Prostate gland (tissue), 2 donors: ENCODE measurements around the gene SSBP3. TPM values are rescaled to one million over a fixed set of nuclear protein-coding genes. Genes with fewer than 3 reads are reported as not detected.

Experiments
- DNase-seq: peaks from one replicate; pipeline ENCODE4 v3.0.0-alpha.2; 2019; ENCODE audit warnings: low spot score
- H3K27ac ChIP-seq, 2 donors: fragments of 200-600 bp; sonication (generic); 2 replicates each; pipeline ENCODE4 v1.5.1; 2017 to 2019
- H3K27me3 ChIP-seq: fragments of 200-600 bp; sonication (generic); replicated peaks from 2 replicates; pipeline ENCODE4 v1.5.1; 2019; ENCODE audit not compliant: insufficient read depth
- H3K36me3 ChIP-seq, 2 donors: fragments of 200-600 bp; sonication (generic); 1 replicate in 1 of 2; 2 replicates in 1 of 2; pipeline versions ENCODE4 v1.5.1 to v1.8.1; 2017 to 2019
- H3K4me1 ChIP-seq: fragments of 200-600 bp; sonication (generic); replicated peaks from 2 replicates; pipeline ENCODE4 v1.5.1; 2019
- H3K4me3 ChIP-seq, 2 donors: fragments of 200-600 bp; sonication (generic); 2 replicates each; pipeline ENCODE4 v1.5.1; 2017 to 2019
- H3K9me3 ChIP-seq: fragments of 200-600 bp; sonication (generic); 2 replicates; pipeline ENCODE4 v1.5.1; 2017
- CTCF ChIP-seq, 4 experiments: fragments of 200-600 bp in 2 of 4; fragments of 450-650 bp in 2 of 4; sonication (generic) in 2 of 4; IDR thresholded peaks; 1 replicate in 3 of 4; 2 replicates in 1 of 4; pipeline ENCODE4 v1.5.1; 2016 to 2019; ENCODE audit warnings: antibody characterized with exemption in 4 of 4, mild to moderate bottlenecking in 2 of 4, moderate library complexity in 2 of 4
- POLR2A ChIP-seq: fragments of 450-650 bp; IDR thresholded peaks from one replicate; pipeline ENCODE4 v1.6.1; 2016; ENCODE audit warnings: antibody characterized with exemption, mild to moderate bottlenecking
- POLR2AphosphoS5 ChIP-seq: sonication (generic); formaldehyde crosslinking; IDR thresholded peaks from one replicate; pipeline ENCODE4 v1.6.1; 2017; ENCODE audit warnings: antibody characterized with exemption
- WGBS: methylation state at CpG from one replicate; pipeline ENCODE4 v1.1.5; 2018; 5-methylcytosine and 5-hydroxymethylcytosine counted together
- intact Hi-C: fragments of 100-400 bp; cut with DNase I; formaldehyde crosslinking; loops from one replicate; pipeline ENCODE4 v1.14.2; 2022
- total RNA-seq, 2 donors: library from RNA; depleted of rRNA; stranded (reverse); fragments of >200 nt; gene quantifications; one replicate each; pipeline ENCODE4 v1.1.0, GENCODE V29; 2016

The SSBP3 gene
- total RNA-seq, 2 donors from 2014 or later = 45.0 to 94.4 TPM

GRCh38 chr1:54318246-54318814 lies 87.9 kb downstream of the SSBP3 start:
- no peak for DNase-seq
- Histone ChIP-seq H3K27ac (no peak overlapping the region), H3K27me3 (no peaks in the 10 kb centered on the region), H3K9me3 (no peaks in the 10 kb centered on the region), H3K36me3 (no peaks in the 10 kb centered on the region), H3K4me1 (peaks cover 22% of the 10 kb centered on the region), H3K4me3 (no peak overlapping the region)
- WGBS = 76% methylated on average over 4 of the region's 4 CpGs
- TF ChIP-seq CTCF (IDR thresholded peaks at IDR 0.05) (no peak), POLR2AphosphoS5 (no peak), POLR2A (no peak)
- intact Hi-C loops = no loop called here

GRCh38 chr1:54317084-54317483 lies 89.1 kb downstream of the SSBP3 start:
- DNase-seq = no peak
- Histone ChIP-seq H3K36me3 (no peaks in the 10 kb centered on the region), H3K27me3 (no peaks in the 10 kb centered on the region), H3K4me3 (no peak overlapping the region), H3K4me1 (peaks cover 27% of the 10 kb centered on the region), H3K27ac (no peak overlapping the region), H3K9me3 (no peaks in the 10 kb centered on the region)
- 78% methylated on average over 7 of the region's 7 CpGs for WGBS
- TF ChIP-seq CTCF (IDR thresholded peaks at IDR 0.05) (no peak), POLR2AphosphoS5 (no peak), POLR2A (no peak)
- intact Hi-C loops = no loop called here

- H3K36me3 ChIP-seq = no peaks in the 10 kb centered on the region
- WGBS = 68% methylated on average over 4 of the region's 4 CpGs
- H3K27ac ChIP-seq = peak overlapping the region; percentile 67 to 69
- no peaks in the 10 kb centered on the region for H3K9me3 ChIP-seq
- no peak for DNase-seq
- H3K27me3 ChIP-seq = no peaks in the 10 kb centered on the region
- H3K4me3 ChIP-seq = no peak overlapping the region
- intact Hi-C loops = no loop called here
- peaks cover 28% of the 10 kb centered on the region for H3K4me1 ChIP-seq
- TF ChIP-seq POLR2AphosphoS5 = no peak
- TF ChIP-seq CTCF (IDR thresholded peaks at IDR 0.05) = no peak
- TF ChIP-seq POLR2A = no peak
Measured at GRCh38 chr1:54315099-54315498, 91.1 kb downstream of the SSBP3 start.

GRCh38 chr1:54314696-54315095 lies 91.5 kb downstream of the SSBP3 start:
- intact Hi-C loops = loop anchor here (5.0 kb wide), 1 partner anchor 93 kb away; the partner anchor contains the start of gene SSBP3
- 17% methylated on average over 6 of the region's 6 CpGs for WGBS
- Histone ChIP-seq H3K36me3 (no peaks in the 10 kb centered on the region), H3K9me3 (no peaks in the 10 kb centered on the region), H3K4me1 (peaks cover 32% of the 10 kb centered on the region), H3K4me3 (no peak overlapping the region), H3K27ac (peak overlapping the region; percentile 67 to 69), H3K27me3 (no peaks in the 10 kb centered on the region)
- TF ChIP-seq CTCF (IDR thresholded peaks at IDR 0.05) (no peak), POLR2A (peak; percentile 28), POLR2AphosphoS5 (peak; percentile 68)
- peak; percentile 81 for DNase-seq

- Histone ChIP-seq H3K9me3 (no peaks in the 10 kb centered on the region), H3K4me1 (peaks cover 41% of the 10 kb centered on the region), H3K36me3 (no peaks in the 10 kb centered on the region), H3K27me3 (no peaks in the 10 kb centered on the region), H3K4me3 (no peak overlapping the region), H3K27ac (peak overlapping the region in 1 of 2 donors; percentile 45)
- DNase-seq = no peak
- 17% methylated on average over 7 of the region's 7 CpGs for whole genome bisulfite sequencing
- TF ChIP-seq POLR2A = no peak
- TF ChIP-seq POLR2AphosphoS5 = peak; percentile 18
- intact Hi-C loops = loop anchor here (5.0 kb wide), 1 partner anchor 94 kb away; the partner anchor contains the start of gene SSBP3
Measured at GRCh38 chr1:54312796-54313316, 93.3 kb downstream of the SSBP3 start.
